ENCODE data around the gene IPO11. TPM values are rescaled to one million over a fixed set of nuclear protein-coding genes. Genes with fewer than 3 reads are reported as not detected.

The IPO11 gene
- total RNA-seq, 1 donor from 2014 or later: 22.4 TPM

GRCh38 chr5:62473209-62473608 lies 60.6 kb downstream of the IPO11 start:
- H3K4me3 ChIP-seq (ENCODE audit: low read depth, low read length): no peak overlapping the region
- no peaks in the 10 kb centered on the region for H3K27me3 ChIP-seq (ENCODE audit: control insufficient read depth, insufficient read depth, low read length)
- H3K36me3 ChIP-seq (ENCODE audit: control insufficient read depth, insufficient read depth, low read length): no peaks in the 10 kb centered on the region
- no peak for FAIRE-seq
- DNase-seq (ENCODE audit: low read depth): peak; percentile 17
- no peak for TF ChIP-seq CTCF (IDR thresholded peaks at IDR 0.05; ENCODE audit: insufficient read depth, low read length, severe bottlenecking)

- DNase-seq (ENCODE audit: low read depth) (peak; percentile 82), FAIRE-seq (no peak)
- Histone ChIP-seq H3K36me3 (ENCODE audit: control insufficient read depth, insufficient read depth, low read length) (no peaks in the 10 kb centered on the region), H3K4me3 (ENCODE audit: low read depth, low read length) (no peak overlapping the region), H3K27me3 (ENCODE audit: control insufficient read depth, insufficient read depth, low read length) (no peaks in the 10 kb centered on the region)
- no peak for TF ChIP-seq CTCF (IDR thresholded peaks at IDR 0.05; ENCODE audit: insufficient read depth, low read length, severe bottlenecking)
Measured at GRCh38 chr5:62475072-62475471, 62.5 kb downstream of the IPO11 start.

GRCh38 chr5:62477801-62478200 lies 65.2 kb downstream of the IPO11 start:
- no peak for FAIRE-seq
- Histone ChIP-seq H3K36me3 (ENCODE audit: control insufficient read depth, insufficient read depth, low read length) (no peaks in the 10 kb centered on the region), H3K4me3 (ENCODE audit: low read depth, low read length) (no peak overlapping the region), H3K27me3 (ENCODE audit: control insufficient read depth, insufficient read depth, low read length) (no peaks in the 10 kb centered on the region)
- peak; percentile 58 for DNase-seq (ENCODE audit: low read depth)
- TF ChIP-seq CTCF (IDR thresholded peaks at IDR 0.05; ENCODE audit: insufficient read depth, low read length, severe bottlenecking): no peak

- H3K36me3 ChIP-seq (ENCODE audit: control insufficient read depth, insufficient read depth, low read length): no peaks in the 10 kb centered on the region
- H3K4me3 ChIP-seq (ENCODE audit: low read depth, low read length): no peak overlapping the region
- H3K27me3 ChIP-seq (ENCODE audit: control insufficient read depth, insufficient read depth, low read length): no peaks in the 10 kb centered on the region
- DNase-seq (ENCODE audit: low read depth) (no peak), FAIRE-seq (no peak)
- no peak for TF ChIP-seq CTCF (IDR thresholded peaks at IDR 0.05; ENCODE audit: insufficient read depth, low read length, severe bottlenecking)
Measured at GRCh38 chr5:62483556-62483955, 71.0 kb downstream of the IPO11 start.

GRCh38 chr5:62486672-62487071 lies 74.1 kb downstream of the IPO11 start:
- FAIRE-seq: no peak
- no peak for TF ChIP-seq CTCF (IDR thresholded peaks at IDR 0.05; ENCODE audit: insufficient read depth, low read length, severe bottlenecking)
- Histone ChIP-seq H3K27me3 (ENCODE audit: control insufficient read depth, insufficient read depth, low read length) (no peaks in the 10 kb centered on the region), H3K36me3 (ENCODE audit: control insufficient read depth, insufficient read depth, low read length) (no peaks in the 10 kb centered on the region), H3K4me3 (ENCODE audit: low read depth, low read length) (no peak overlapping the region)
- DNase-seq (ENCODE audit: low read depth): no peak

GRCh38 chr5:62488531-62488930 lies 76.0 kb downstream of the IPO11 start:
- Histone ChIP-seq H3K36me3 (ENCODE audit: control insufficient read depth, insufficient read depth, low read length) (no peaks in the 10 kb centered on the region), H3K27me3 (ENCODE audit: control insufficient read depth, insufficient read depth, low read length) (no peaks in the 10 kb centered on the region), H3K4me3 (ENCODE audit: low read depth, low read length) (no peak overlapping the region)
- no peak for FAIRE-seq
- peak; percentile 48 for DNase-seq (ENCODE audit: low read depth)
- TF ChIP-seq CTCF (IDR thresholded peaks at IDR 0.05; ENCODE audit: insufficient read depth, low read length, severe bottlenecking): no peak

All from bronchial epithelial cell (primary cell).